MCF 10A (cell line): ENCODE results near the gene COL13A1. TPM values are rescaled to one million over a fixed set of nuclear protein-coding genes. Genes with fewer than 3 reads are reported as not detected.

ENCODE experiments used
- BruUV-seq: library from RNA; stranded (reverse); fragments of 400-500 nt; replicated peaks from 2 replicates; lab custom pipeline; 2021; lab: Mats Ljungman, UMichigan
- CTCF ChIA-PET: fragments of 300-600 bp; sonication (Branson Sonifier 250); formaldehyde crosslinking; extraction: SDS; loops from one replicate; lab custom pipeline; 2021; ENCODE audit warnings: antibody characterized with exemption, inconsistent platforms; lab: Yijun Ruan, JAX
- POLR2A ChIA-PET: fragments of 300-600, 350-650 bp; sonication (Branson Sonifier 250); formaldehyde crosslinking; extraction: SDS; loops from one replicate; lab custom pipeline; 2020; ENCODE audit warnings: antibody characterized with exemption, inconsistent platforms; lab: Yijun Ruan, JAX
- DNase-seq: peaks from one replicate; pipeline ENCODE4 v3.0.0-alpha.2; 2018; ENCODE audit not compliant: unreplicated experiment
- H3K27ac Mint-ChIP-seq: one replicate; pipeline ENCODE4 v1.8.0; 2022; ENCODE audit warnings: mild to moderate bottlenecking, low read depth, mixed read lengths; ENCODE audit not compliant: unreplicated experiment
- H3K27me3 Mint-ChIP-seq: one replicate; pipeline ENCODE4 v1.8.0; 2022; ENCODE audit warnings: mixed read lengths; ENCODE audit not compliant: insufficient read depth, unreplicated experiment
- H3K36me3 Mint-ChIP-seq: one replicate; pipeline ENCODE4 v1.8.0; 2022; ENCODE audit warnings: mild to moderate bottlenecking, moderate library complexity, mixed read lengths; ENCODE audit not compliant: insufficient read depth, unreplicated experiment
- H3K4me1 Mint-ChIP-seq: one replicate; pipeline ENCODE4 v1.8.0; 2022; ENCODE audit warnings: mixed read lengths; ENCODE audit not compliant: insufficient read depth, unreplicated experiment
- H3K4me3 Mint-ChIP-seq: one replicate; pipeline ENCODE4 v1.8.0; 2022; ENCODE audit warnings: mild to moderate bottlenecking, moderate library complexity, mixed read lengths; ENCODE audit not compliant: unreplicated experiment
- H3K9me3 Mint-ChIP-seq: one replicate; pipeline ENCODE4 v1.8.0; 2022; ENCODE audit warnings: mixed read lengths; ENCODE audit not compliant: unreplicated experiment
- intact Hi-C: fragments of 100-400 bp; cut with micrococcal nuclease; formaldehyde crosslinking; loops from 2 replicates; pipeline ENCODE4 v1.14.1; 2022
- total RNA-seq: library from RNA; stranded (reverse); gene quantifications from 2 replicates; pipeline ENCODE4 v1.2.3, GENCODE V29; 2022
- TF ChIP-seq, protein P1 (sequence below): fragments of 200-600 bp; IDR thresholded peaks from one replicate; pipeline ENCODE4 v1.8.0; 2022; ENCODE audit warnings: antibody characterized with exemption, mild to moderate bottlenecking; ENCODE audit not compliant: unreplicated experiment

Gene COL13A1
- total RNA-seq, 1 experiment from 2014 or later = 0.47 TPM

DNA sequence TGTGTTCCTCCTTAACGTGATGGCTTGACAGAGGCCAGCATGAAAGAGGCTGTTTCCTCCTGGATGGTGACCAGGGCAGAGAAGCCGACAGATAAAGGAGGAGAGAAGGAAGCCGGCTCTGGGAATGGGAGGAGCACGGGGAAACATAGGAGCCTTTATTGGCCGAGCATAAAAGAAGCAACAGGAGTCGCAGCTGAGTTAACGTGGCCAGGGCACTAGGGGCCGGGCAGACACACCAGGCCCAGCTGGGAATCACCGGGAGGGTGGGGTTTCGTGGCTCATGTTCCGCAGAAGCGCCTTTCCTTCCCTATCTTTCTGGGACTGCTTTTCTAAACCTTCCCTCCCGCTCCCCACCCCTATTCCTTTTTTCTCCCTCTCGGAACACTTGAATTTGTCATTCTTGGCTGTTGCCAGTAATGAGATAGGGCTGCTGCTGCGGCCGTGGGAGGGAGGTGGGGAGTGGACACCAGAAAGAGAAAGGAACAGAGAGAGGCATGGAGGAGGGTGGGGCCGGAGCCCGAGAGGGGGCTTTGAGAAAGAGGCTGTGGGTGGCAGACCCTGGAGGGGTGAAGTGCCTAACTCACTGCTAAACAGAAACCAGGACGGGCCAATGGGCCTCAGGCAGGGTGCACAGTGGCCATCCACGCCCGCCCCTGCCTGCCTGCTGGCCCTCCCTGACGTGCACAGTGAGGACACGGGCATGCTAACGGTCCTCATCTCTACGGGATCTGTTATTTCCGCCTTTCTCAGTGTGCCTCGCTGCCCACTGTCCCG is 65.2 kb downstream of the COL13A1 start:
- CTCF ChIA-PET = no interaction called here
- Mint-ChIP-seq H3K4me3 (no peak overlapping the region), H3K36me3 (no peaks in the 10 kb centered on the region), H3K27ac (no peak overlapping the region), H3K27me3 (no peaks in the 10 kb centered on the region), H3K9me3 (no peaks in the 10 kb centered on the region), H3K4me1 (peaks cover 21% of the 10 kb centered on the region)
- POLR2A ChIA-PET = no interaction called here
- no TSS peak for BruUV-seq
- TF ChIP-seq, protein P1, sequence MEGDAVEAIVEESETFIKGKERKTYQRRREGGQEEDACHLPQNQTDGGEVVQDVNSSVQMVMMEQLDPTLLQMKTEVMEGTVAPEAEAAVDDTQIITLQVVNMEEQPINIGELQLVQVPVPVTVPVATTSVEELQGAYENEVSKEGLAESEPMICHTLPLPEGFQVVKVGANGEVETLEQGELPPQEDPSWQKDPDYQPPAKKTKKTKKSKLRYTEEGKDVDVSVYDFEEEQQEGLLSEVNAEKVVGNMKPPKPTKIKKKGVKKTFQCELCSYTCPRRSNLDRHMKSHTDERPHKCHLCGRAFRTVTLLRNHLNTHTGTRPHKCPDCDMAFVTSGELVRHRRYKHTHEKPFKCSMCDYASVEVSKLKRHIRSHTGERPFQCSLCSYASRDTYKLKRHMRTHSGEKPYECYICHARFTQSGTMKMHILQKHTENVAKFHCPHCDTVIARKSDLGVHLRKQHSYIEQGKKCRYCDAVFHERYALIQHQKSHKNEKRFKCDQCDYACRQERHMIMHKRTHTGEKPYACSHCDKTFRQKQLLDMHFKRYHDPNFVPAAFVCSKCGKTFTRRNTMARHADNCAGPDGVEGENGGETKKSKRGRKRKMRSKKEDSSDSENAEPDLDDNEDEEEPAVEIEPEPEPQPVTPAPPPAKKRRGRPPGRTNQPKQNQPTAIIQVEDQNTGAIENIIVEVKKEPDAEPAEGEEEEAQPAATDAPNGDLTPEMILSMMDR = no peak
- intact Hi-C loops = no loop called here
- no peak for DNase-seq

DNA sequence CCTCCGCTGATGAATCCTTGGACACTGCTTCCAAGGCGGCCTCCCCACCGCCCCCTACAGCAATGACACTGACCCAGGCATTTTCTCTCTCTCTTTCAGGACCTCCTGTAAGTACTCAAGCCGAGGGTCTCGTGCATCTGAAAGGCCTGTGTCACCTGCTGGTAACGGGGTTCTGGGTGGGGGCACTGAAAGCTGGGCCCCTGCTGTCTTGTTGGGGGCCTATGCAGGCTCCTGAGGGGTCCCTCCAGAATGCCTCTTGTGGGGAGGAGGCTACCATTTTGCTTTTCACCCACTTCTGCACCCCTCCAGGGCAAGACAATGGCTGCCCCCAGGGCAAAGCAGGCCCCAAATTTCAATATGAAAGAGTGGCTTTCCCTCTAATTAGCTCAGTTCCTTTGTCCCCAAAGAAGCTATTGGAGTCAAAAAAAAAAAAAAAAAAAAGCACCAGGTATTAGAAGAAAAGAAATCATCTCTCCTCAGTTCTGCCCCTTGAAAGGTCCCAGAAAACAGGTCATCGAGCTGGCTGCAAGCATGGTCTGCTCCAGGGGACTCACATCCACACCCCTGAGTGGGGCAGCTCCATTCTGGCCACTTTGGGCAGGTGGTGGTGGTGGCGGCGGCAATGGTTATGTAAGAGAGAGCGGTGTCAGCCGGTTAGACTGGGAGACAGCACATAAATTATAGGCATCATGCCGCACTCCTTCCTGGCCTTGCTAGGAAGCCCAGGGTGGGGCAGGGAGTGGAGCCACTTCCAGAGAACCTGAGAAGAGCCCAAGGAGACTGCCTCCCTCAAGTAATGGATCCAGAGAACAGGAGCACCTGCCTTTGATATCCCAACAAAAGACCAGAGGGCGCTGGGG is 66.2 kb downstream of the COL13A1 start:
- Mint-ChIP-seq H3K27ac (no peak overlapping the region), H3K36me3 (no peaks in the 10 kb centered on the region), H3K9me3 (no peaks in the 10 kb centered on the region), H3K4me1 (peaks cover 21% of the 10 kb centered on the region), H3K27me3 (no peaks in the 10 kb centered on the region), H3K4me3 (no peak overlapping the region)
- BruUV-seq = no TSS peak
- DNase-seq = no peak
- intact Hi-C loops = no loop called here
- TF ChIP-seq, protein P1 = no peak
- ChIA-PET POLR2A (no interaction called here), CTCF (interaction anchor here (0.6 to 0.7 kb wide), 2 partner anchors 46 to 1057 kb away, joined by 4 read pairs; no protein-coding TSS in a partner anchor)

DNA sequence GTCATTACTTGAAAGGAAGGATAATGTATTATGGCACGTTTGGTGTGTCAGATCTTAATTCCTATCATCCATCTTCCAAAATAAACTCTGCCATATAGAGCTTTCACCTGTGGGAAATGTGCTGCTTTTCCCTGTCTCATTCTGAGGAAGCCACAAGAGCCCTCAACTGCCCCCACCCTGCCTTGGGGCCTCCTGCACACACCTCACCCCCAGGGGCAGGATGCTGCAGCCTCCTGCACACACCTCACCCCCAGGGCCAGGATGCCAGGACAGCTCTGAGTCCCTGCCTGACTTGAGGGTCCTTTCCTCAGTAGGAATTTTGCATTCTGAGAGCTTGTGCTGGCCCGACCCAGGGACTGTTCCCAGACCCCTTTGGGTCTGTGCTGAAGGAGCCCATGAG is 67.1 kb downstream of the COL13A1 start:
- Mint-ChIP-seq H3K27ac (no peak overlapping the region), H3K36me3 (no peaks in the 10 kb centered on the region), H3K9me3 (no peaks in the 10 kb centered on the region), H3K4me3 (no peak overlapping the region), H3K27me3 (no peaks in the 10 kb centered on the region), H3K4me1 (peaks cover 21% of the 10 kb centered on the region)
- DNase-seq = no peak
- CTCF ChIA-PET = interaction anchor here (0.5 to 0.8 kb wide), 3 partner anchors 17 to 744 kb away, joined by 3 to 4 read pairs (median 3); no protein-coding TSS in a partner anchor
- no TSS peak for BruUV-seq
- intact Hi-C loops = no loop called here
- TF ChIP-seq, protein P1 = no peak
- POLR2A ChIA-PET = interaction anchor here (0.7 to 0.9 kb wide), 2 partner anchors 82 to 948 kb away, joined by 3 to 4 read pairs; no protein-coding TSS in a partner anchor
